Measurements from ENCODE around the gene TMEM183A.

DNA sequence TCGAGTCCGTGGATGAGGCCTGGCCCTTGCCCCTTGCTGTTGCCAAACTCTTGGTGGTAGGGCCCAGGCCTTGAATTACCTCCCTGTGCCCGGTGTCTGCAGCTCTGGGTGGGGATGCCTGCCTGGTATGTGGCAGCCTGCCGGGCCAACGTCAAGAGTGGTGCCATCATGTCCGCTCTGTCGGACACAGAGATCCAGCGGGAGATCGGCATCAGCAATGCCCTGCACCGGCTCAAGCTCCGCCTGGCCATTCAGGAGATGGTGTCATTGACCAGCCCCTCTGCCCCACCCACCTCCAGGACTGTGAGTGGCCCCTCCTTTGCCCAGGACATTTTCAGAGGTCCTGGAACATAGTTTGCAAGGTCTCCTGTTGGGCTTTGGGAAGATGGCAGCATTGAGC is 52.9 kb downstream of the TMEM183A start:
- TF ChIP-seq POLR2A (IDR thresholded peaks at IDR 0.05; ENCODE audit: low read depth, low read length), result no peak
- TF ChIP-seq POLR2AphosphoS5 (IDR thresholded peaks at IDR 0.05; ENCODE audit: low read depth, low read length), result no peak
- TF ChIP-seq TAF1 (IDR thresholded peaks at IDR 0.05; ENCODE audit: borderline replicate concordance, low read depth, low read length), result no peak
